ENCODE measurements around the gene DDN.

The DDN gene

DNA sequence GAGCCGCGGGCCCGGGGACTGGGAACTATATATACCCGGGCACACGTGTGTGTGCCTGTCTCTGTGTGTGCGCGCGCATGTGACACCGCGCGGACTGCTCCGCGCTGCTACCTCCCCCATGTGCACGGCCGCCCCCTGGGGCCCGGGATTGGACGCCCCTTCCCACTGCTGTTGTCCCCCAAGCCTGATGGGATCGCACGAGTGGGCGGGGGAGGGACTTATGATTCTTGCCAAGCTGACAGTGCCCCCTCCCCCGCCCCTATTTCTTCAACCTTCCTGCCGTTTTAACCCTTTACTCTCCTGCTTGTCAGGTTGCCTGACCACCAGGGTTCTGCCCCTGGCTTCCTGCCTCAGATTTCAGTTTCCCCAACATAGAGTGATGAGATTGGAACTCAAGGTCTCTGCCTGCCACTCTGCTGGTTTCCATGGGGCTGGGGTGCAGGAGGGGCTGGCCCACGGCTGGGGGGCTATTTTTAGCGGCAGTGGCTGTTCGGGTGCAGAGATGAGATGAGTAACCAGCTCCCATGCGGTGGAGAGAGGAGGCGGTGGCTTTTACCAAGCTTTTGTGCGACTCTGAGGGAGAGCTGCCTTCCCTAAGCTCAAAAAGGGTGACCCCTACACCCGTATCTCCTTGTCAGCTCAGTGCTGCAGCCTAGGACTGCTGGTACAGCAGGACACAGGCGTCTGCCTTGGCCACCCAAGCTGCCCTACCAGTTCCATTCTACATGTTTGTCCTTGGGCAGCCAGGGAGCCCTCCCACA, at the start of gene DDN:
TSS of gene DDN (minus strand) at position 5 of the 761 bp plus-strand sequence. CDS start 88 bp downstream, outside the sequence.
- peak; percentile 70 for DNase-seq (ENCODE audit: low spot score)

DNA sequence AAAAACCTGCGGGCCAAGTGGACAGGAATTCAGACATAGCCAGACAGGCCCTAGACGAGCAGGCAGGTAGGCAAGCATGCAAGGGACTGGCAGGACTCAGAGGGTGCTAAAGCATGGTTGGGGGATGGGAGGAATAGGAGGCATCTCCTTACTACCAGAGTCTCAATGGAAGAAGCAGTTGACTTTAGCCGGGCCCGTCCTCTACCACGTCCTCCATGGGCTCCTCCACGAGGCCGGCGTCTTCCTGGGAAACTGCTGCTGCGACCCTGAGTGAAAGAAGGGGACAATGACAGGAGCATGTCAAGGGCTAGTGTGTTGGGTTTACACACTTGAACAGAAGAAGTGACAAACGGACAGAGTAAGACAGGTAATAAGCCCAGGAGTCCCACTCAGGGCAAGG, 49.8 kb upstream of the DDN start:
- no peak for DNase-seq (ENCODE audit: low spot score)

DNA sequence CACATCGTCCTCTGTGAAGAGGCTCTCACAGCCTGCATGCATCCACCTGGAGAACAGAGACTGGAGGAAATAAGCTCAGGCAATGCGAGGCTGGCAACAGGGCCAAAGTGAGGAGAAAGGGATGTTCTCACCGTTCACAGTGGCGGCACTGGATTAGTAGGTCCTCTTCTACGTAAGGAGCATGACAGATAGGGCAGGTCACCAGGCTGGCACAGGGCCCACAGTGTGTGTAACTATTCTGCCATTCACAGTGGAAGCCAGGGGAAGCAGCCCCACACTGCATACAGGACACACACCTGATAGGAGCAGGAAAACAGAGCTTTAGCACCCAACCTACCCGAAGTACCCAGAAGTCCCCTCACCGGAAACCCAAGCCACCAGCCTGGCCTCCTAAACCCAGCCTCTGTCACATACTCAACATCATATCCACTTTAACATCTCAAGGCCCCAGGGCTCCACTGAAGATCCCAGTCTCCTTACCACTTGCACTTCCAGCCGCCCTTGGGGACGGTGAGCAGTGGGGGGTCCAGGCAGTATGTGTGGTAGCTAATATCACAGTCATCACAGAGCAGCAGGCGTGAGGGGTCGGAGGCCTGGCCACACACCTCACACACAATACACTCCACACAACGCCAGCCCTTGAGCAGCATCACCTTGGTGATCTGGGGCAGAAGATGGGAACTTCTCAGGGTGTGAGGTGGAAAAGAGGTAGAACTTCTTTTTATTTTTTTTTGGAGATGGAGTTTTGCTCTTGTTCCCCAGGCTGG, 47.1 kb upstream of the DDN start:
- no peak for DNase-seq (ENCODE audit: low spot score)

DNA sequence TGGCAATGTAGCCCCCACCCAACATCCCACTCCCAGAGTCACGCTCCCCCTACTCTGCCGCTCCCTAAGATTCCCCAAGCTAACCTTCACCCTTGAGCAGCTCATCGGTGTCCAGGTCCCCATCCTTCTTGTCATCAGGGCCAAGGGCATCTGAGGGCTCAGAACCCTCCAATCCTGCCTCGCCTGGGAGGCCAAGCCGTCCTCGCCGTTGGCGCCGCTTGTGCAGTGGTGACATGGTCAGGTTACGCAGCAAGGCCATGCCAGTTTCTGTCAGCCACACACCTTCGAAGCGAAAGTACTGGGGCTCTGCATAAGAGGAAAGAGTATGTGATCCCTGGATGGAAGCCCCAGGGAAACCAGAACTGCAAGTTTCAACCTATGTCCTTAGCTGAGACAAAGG, 45.5 kb upstream of the DDN start:
- DNase-seq (ENCODE audit: low spot score): no peak

DNA sequence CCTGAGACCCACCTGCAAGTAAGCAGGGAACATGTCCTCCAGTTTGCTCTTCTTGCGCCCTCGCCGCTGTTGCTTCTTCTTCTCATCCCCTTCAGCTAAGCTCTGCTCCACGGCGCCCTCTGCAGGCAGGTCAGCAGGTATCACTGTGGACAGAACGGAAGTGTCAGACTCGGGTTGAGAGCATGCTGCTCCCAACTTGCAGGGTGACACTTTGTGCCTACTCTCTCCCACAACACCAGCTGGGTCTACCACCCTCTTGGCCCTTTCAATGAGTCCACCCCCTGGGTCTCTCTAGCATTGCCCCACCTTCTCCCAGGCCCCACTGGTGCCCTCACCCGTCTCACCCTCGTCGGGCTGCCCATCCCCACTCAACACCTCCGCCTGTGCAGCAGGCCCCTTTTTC, 44.7 kb upstream of the DDN start:
- DNase-seq (ENCODE audit: low spot score): no peak

DNA sequence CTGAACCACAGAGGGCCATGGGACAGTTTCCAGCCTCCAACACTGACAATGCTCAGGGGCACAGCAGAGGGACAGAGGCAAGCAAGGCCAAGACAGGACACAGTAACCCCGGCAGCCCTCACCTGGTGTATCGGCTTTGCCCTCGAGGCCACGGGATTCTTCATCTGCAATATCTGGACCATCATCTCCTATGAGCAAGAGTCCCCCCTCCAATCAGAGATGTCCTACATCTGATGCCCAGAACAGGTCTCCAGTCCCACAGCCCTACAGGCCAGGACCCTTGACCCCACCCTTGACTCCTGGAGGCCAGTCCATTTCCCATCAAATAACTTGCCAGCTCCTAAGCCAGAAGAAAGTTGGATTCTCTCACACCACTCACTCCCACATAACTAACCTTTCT, 44.1 kb upstream of the DDN start:
- DNase-seq (ENCODE audit: low spot score): no peak

DNA sequence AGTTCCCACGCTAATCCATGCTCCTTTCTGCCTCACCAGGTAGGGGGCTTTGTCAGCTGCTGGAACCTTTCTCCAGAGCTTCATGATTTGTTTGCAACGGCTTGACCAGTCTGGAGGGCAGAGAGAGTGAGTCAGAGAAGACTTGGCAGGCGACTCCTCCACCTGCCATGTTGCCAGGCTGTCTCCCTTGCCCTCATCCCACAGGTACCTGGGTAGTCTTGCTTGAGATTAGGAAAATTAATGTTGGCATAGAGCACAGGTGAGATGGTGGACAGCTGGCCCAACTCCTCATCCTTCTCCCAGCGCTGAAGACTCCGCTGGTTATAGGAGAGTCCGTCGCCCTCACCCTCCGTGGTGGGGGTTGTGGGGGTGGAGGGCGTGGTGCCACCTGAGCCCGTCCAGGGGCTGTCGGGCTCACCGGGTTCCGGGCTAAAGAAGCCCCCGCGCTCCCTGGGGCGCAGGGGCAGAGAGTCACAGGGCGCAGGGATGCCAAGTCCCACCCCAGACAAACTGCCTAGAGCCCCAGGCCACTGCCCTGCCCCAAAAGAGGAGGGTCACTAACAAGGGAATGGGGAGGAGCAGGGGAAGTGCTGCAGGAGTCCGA, 42.8 kb upstream of the DDN start:
- no peak for DNase-seq (ENCODE audit: low spot score)

DNA sequence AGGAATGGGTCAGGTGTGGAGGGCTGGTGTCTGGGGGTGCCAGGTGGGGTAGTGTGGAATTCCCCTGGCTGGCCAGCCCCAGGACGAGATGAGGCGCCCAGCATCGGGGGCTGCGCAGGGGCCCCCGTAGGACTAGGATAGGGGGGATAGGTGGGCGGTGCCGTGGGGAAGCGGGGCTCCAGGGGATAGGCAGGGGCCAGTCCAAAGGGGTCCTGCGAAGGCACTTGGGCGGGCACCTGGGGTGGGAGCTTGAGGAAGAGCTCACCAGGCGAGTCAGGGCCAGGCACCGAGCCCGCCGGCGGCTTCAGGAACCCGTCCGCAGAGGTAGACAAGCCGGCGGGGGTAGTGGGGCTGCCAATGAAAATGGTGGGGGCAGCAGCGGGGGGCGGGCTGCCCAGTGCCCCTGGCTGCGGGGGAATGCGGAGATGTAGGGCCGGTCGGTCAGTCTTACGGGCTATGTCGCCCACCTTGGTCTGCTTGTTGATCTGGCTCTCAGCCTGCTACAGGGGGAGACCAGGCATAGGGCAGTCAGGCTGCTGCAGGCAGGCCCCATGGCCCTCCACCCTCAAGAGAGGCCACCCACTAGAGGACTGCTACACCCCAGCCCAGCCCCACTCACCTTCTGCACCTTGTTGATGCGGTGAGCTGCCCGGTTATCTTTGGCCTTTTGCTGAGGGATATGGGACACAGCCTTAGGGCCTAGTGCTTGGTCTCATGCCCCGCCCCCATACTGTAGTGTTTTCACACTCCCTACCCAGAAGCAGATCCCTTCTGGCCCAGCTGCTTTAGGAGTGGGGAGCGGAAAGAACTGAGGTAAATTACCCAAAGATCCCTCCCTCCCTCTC, 42.1 kb upstream of the DDN start:
- DNase-seq (ENCODE audit: low spot score): no peak

DNA sequence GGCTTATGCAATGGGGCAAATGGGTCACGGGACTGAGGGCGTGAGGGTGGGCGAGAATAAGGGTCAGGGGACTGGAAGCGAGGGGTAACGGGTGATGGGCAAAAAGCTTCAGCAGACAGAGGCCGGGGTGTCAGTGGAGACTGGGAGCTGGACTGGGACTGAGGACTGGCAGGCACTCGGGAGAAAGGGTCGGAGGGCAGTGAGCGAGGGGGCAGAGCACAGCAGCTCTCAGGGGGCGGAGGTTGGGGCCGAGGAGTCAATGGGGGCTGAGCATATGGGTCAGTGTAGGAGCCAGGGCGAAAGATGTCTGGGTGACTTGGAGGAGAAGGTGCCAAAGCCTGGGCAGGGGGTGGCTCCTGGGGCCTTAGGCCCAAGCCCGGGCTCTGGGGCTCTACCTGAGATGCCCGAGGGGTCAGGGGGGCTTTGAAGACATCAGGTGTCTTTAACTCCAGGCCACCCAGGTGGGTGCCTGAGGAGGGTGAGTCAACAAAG, 41.2 kb upstream of the DDN start:
- no peak for DNase-seq (ENCODE audit: low spot score)

DNA sequence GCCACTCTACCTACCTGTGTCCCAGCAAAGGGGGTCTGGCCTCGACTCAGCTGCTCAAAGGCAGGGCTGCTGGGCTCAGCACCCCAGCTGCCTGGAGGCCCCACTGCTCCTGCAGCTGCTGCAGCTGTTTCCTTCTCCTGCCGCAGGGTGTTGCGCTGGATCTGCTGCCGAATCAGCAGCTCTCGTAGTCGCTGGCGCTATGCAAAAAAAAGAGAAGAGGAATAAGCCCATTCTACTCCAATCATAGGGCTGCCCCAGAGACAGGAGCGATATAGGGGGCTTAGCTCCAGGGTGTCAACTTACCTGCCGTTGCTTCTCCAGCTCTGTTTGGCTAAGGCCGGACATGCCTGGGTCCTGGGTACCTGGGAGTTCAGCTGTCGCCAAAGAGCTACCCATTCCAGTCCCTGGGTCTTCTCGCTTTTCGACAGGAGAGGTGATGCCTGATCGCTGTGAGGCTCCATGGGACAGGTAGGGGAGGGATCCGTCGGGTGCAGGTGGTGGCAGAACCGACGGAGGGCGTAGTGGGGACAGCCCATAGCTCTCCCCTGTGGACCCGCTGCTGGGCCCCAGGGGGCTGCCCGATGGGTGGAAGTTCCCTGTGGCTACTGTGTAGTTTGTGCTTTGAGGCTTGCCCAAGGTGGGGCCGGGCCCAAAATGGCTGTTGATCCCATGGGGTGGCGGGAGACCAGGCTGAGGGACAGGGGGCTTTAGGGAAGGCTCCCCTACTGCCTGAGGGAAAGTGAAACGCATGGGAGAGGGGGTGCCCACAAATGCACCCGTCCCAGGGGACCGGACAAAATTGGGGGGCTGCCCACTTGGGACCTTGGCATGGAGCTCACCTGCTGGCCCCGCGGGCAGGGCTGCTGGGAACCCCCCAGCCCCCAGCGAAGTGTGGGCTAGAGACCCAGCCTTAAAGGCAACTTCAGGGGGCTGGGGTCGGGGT, 40.5 kb upstream of the DDN start:
- DNase-seq (ENCODE audit: low spot score): no peak

DNA sequence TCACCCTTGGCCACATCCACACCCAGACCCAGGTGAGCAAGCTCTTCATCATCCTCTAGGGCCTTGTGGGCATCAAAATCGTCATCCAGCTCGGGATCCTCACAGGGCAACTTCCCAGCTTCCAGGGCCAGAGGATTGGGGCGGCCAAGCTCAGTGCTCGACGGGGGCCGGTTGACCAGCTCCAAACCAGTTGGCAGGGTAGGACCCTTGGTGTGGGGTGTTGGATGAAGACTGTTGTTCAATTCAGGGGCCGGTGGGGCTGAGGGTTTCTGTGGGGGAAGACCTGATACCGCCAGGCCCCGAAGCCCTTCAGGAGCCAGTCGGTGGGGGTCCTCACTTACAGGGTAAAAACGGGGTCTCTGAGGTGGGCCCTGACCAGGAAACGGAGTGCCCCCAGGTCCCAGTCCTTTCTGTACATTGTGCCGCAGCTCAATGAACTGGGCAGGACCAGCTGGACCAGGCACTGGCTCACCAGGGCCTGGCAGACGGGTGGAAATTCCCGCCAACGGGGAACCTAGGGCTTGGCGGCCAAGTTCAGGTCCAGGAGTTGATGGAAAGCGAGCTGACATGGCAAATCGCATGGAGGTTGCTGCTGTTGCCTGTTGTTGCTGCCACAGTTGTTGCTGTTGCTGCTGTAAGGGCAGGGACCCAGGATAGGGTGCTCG, 39.2 kb upstream of the DDN start:
- no peak for DNase-seq (ENCODE audit: low spot score)

DNA sequence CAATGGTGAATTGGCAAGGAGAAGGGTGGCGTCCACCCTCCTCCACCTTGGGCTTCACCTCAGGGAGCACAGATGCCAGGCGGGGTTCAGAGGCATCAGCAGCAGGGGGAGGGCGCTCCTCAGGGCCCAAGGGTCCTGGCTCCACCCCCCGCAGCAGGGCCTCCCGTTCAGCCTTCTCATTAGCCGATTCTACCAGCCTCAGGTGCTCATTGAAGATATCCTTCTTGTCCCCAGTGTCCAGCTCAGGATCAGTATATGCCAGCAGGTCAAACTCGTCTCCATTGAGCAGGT, 38.7 kb upstream of the DDN start:
- DNase-seq (ENCODE audit: low spot score): no peak

DNA sequence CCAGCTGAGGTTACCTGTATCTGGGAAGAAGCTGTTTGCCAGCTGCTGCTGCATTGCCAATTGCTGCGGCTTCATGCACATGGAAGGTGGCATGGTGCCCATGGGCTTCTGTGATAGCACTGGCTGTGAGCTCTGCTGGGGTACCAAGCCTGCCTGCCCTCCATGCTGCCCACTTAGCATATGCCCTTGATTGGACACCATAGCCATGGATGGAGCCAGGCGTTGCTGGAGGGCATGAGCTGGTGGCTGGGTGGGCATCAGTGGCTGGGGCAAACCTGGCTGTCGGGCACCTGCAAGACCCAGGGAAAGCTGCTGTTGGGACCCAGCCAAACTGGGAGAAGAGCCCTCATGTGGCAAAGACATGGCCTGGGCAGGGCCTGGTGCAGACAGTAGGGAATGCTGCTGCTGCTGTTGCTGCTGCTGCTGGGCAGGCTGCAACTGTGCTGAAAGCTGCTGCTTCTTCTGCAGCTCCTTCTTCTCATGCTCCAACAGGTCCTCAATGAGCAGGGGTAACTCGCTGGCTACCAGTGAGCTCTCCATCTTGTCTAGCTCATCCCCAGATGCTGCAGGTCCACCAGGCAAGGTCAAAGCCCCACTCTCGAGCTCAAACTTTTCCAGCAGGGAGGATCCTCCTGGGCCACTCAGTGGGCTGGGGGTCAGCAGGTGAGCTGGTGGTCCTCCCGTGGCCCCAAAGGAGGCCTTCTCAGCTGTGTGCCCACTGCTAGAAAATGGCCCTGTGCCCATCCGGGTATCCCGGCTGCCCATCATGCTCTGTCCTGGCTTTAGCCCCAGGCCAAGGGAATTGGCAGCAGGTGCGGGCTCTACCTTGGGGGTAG, 38.2 kb upstream of the DDN start:
- DNase-seq (ENCODE audit: low spot score): no peak

DNA sequence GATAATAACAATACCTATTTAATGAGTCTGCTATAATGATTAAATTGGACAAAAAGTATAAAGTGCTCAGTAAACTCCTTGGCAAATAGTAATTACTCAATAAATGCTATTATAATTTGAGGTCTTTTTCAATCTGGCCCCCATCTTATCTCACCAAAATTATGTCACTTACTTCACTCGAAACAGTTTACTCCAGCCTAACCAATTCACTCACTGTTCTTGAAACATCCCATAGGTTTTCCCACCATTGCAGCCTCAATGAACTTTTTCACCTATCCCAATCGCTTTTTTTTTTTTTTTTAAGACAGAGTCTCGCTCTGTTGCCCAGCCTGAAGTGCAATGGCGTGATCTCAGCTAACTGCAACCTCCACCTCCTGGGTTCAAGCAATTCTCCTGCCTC, 36.9 kb upstream of the DDN start:
- DNase-seq (ENCODE audit: low spot score): no peak

DNA sequence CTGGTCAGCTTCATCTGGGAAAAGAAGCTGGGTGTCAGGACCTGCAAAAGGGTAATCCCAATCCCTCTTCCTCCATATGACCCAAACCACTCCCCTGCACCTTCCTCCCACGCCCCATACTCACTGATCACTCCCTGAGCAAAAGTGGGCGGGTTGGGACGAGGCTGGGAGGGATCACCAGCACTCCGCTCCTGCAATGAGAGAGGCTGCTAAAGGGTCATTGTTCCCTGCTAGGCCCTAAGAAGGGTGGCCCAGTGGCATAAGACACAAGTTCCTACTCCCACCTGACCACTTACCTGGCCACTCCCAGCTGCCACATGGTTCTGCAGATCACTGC, 35.1 kb upstream of the DDN start:
- DNase-seq (ENCODE audit: low spot score): no peak

DNA sequence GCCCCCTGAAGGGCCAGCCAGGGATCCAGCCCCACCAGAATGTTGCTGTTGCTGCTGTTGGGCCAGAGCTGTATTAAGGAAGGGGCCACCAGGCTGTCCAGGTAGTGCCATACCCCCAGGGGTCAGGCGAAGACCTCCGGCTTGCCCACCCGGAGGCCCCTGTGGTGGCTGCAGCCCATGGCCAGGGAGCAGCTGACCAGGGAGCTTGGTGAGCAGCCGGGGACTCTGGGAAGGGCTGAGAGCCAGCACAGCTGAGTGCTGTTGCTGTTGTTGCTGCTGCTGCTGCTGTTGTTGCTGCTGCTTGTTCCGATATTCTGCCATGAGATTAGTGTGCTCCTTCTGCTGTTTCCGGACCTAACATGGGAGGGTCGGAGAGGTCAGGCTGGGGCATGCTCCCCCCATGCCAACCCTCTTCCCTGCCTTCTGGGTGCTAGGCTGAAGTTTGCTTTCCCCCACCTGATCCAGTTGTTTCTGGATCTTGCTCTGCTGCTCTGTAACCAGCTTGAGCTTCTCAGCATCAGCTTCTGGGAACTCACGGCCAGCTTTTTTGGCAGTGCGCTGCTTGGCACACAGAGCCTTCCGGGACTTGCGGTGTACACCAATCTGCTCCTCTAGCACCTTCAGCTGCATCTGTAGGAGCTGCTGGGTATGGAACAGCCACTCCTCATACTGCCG, 34.6 kb upstream of the DDN start:
- DNase-seq (ENCODE audit: low spot score): no peak

DNA sequence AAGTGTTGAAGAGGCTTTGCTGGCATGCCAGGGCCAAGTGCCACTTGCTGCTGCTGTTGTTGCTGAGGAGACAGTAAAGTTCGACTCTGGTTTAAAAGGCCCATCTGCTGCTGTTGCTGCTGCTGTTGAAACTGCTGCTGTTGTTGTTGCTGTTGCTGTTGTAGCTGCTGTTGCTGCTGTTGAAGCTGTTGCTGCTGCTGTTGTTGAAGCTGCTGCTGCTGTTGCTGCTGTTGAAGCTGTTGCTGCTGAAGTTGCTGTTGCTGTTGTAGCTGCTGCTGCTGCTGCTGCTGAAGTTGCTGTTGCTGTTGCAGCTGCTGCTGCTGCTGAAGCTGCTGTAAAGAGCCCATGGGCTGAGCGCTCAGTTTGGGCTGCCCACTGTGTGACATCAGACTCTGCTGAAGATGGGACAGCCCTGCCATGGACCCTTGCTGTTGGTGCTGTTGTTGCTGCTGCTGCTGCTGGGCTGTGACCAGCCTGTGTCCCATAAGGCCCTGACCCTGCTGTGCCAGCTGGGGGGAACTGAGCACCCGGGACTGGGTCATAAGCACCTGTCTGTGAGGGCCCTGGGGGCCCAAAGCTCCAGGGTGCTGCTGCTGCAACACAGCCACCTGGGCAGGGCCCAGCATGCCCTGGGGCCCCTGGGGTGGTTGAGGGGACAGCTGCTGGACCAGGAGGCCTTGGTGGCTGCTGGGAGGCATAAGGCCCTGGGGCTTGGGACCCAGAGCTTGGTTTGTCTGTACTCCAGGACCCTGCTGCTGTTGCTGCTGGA, 33.7 kb upstream of the DDN start:
- no peak for DNase-seq (ENCODE audit: low spot score)

DNA sequence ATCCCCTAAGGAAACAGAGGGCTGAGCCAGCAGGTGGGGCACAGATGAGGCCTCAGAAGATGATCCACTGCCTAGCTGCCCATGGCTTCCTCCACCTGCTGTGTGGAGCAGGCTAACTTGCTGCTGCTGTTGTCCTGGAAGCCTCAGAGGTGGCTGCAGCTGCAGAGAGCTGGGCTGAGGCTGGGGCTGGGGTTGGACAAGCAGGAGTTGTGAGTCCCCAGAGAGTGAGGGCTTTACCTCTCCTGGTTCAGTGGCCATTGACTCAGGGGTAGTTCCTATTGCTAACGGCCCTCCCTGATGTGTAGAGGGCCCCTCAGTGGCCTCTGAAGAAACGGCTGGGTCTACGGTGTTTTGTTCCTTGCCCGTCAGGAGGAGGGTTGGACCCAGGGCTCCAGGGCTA, 33.1 kb upstream of the DDN start:
- DNase-seq (ENCODE audit: low spot score): no peak

Measured in putamen (tissue), 1 donor.